GM19239 (cell line): Measurements from ENCODE around the gene EIF3A.

Source experiments
- DNase-seq: peaks from one replicate; pipeline ENCODE4 v3.0.0; 2011; ENCODE audit warnings: low spot score; ENCODE audit not compliant: insufficient read length
- FAIRE-seq: peaks from 2 replicates; lab custom pipeline; 2011; peaks lifted over from hg19 to GRCh38; lab: Jason Lieb, UNC

The EIF3A gene

GRCh38 chr10:119022846-119023552, 57.6 kb downstream of the EIF3A start:
- DNase-seq (no peak), FAIRE-seq (no peak)

GRCh38 chr10:119020627-119020946, 60.0 kb downstream of the EIF3A start:
- FAIRE-seq = no peak
- no peak for DNase-seq

GRCh38 chr10:119007211-119007574, 73.4 kb downstream of the EIF3A start:
- no peak for DNase-seq
- no peak for FAIRE-seq

- no peak for FAIRE-seq
- DNase-seq = no peak
Measured at GRCh38 chr10:119006451-119007210, 74.0 kb downstream of the EIF3A start.

GRCh38 chr10:119005362-119006043, 75.1 kb downstream of the EIF3A start:
- FAIRE-seq (no peak), DNase-seq (no peak)

- DNase-seq = no peak
- no peak for FAIRE-seq
Measured at GRCh38 chr10:119003572-119004289, 76.9 kb downstream of the EIF3A start.

GRCh38 chr10:119001717-119002500, 78.7 kb downstream of the EIF3A start:
- FAIRE-seq (no peak), DNase-seq (no peak)

- FAIRE-seq (no peak), DNase-seq (no peak)
Measured at GRCh38 chr10:118998183-118998582, 82.4 kb downstream of the EIF3A start.

GRCh38 chr10:118997379-118997778, 83.2 kb downstream of the EIF3A start:
- FAIRE-seq (no peak), DNase-seq (no peak)

- FAIRE-seq (no peak), DNase-seq (no peak)
Measured at GRCh38 chr10:118995739-118996138, 84.9 kb downstream of the EIF3A start.

- FAIRE-seq (no peak), DNase-seq (no peak)
Measured at GRCh38 chr10:118994321-118994720, 86.3 kb downstream of the EIF3A start.

GRCh38 chr10:118993214-118993613, 87.4 kb downstream of the EIF3A start:
- DNase-seq (no peak), FAIRE-seq (no peak)

- no peak for DNase-seq
- no peak for FAIRE-seq
Measured at GRCh38 chr10:118992496-118992895, 88.1 kb downstream of the EIF3A start.

GRCh38 chr10:118990326-118990725, 90.3 kb downstream of the EIF3A start:
- DNase-seq = no peak
- no peak for FAIRE-seq

- no peak for DNase-seq
- FAIRE-seq = peak; percentile 93
Measured at GRCh38 chr10:118986815-118987790, 93.5 kb downstream of the EIF3A start.

- no peak for DNase-seq
- FAIRE-seq = no peak
Measured at GRCh38 chr10:118985576-118985975, 95.0 kb downstream of the EIF3A start.
